Panc1 (cell line): ENCODE results near the gene PXYLP1. TPM values are rescaled to one million over a fixed set of nuclear protein-coding genes. Genes with fewer than 3 reads are reported as not detected.

Experiments used
- ATAC-seq: fragments of 200-7000 bp; cut with Tn5 transposase; 2 replicates; pipeline ENCODE4 v1.9.1; 2020; ENCODE audit warnings: mild to moderate bottlenecking, moderate library complexity
- BruUV-seq: library from RNA; stranded (reverse); fragments of 400-500 nt; replicated peaks from 2 replicates; lab custom pipeline; 2021; lab: Mats Ljungman, UMichigan
- CTCF ChIA-PET: fragments of 300-600 bp; sonication (Branson Sonifier 250); formaldehyde crosslinking; loops from one replicate; lab custom pipeline; 2022; ENCODE audit warnings: antibody characterized with exemption; lab: Charles Lee
- POLR2A ChIA-PET: fragments of 300-600 bp; sonication (Branson Sonifier 250); formaldehyde crosslinking; loops from one replicate; lab custom pipeline; 2022; ENCODE audit warnings: antibody characterized with exemption; lab: Charles Lee
- DNase-seq: peaks from one replicate; pipeline ENCODE4 v3.0.0-alpha.2; 2010; ENCODE audit warnings: low read depth, low spot score
- H3K27ac ChIP-seq: 2 replicates; pipeline ENCODE4 v1.5.1; 2011; ENCODE audit warnings: mild to moderate bottlenecking, low read length, inconsistent platforms
- H3K27me3 ChIP-seq: fragments of 200-500 bp; sonication (Bioruptor generic); 2 replicates; pipeline ENCODE4 v1.6.0; 2014; ENCODE audit warnings: low read length, inconsistent platforms; ENCODE audit not compliant: control insufficient read depth, insufficient read depth
- H3K36me3 ChIP-seq: fragments of 200-500 bp; sonication (Bioruptor generic); 2 replicates; pipeline ENCODE4 v1.5.1; 2014; ENCODE audit warnings: inconsistent platforms, mild to moderate bottlenecking, low read length, moderate library complexity; ENCODE audit not compliant: control insufficient read depth, insufficient read depth
- H3K4me1 ChIP-seq: 2 replicates; pipeline ENCODE4 v1.5.1; 2011; ENCODE audit warnings: inconsistent platforms, mild to moderate bottlenecking, low read length, moderate library complexity; ENCODE audit not compliant: control insufficient read depth, insufficient read depth
- H3K4me3 ChIP-seq, 2 experiments: 2 replicates each; pipeline ENCODE4 v1.5.1; 2011 to 2012; ENCODE audit warnings: low read depth in 2 of 2, low read length in 2 of 2, mild to moderate bottlenecking in 2 of 2, inconsistent platforms in 1 of 2, moderate library complexity in 1 of 2
- H3K9me3 ChIP-seq: fragments of 200-500 bp; sonication (Bioruptor generic); 2 replicates; pipeline ENCODE4 v1.5.1; 2014; ENCODE audit warnings: low read depth, mild to moderate bottlenecking, inconsistent platforms, low read length, moderate library complexity; ENCODE audit not compliant: control insufficient read depth, insufficient read depth
- POLR2AphosphoS5 ChIP-seq: IDR thresholded peaks from 2 replicates; pipeline ENCODE4 v1.6.1; 2012; ENCODE audit warnings: mild to moderate bottlenecking, low read depth, low read length, moderate library complexity
- SIN3A ChIP-seq: IDR thresholded peaks from 2 replicates; pipeline ENCODE4 v1.6.1; 2012; ENCODE audit warnings: low read depth, mild to moderate bottlenecking, low read length, moderate library complexity, borderline replicate concordance; ENCODE audit not compliant: insufficient read depth
- TCF7L2 ChIP-seq: IDR thresholded peaks from 2 replicates; pipeline ENCODE4 v1.6.1; 2011; ENCODE audit warnings: mild to moderate bottlenecking, low read depth, low read length, inconsistent platforms
- in situ Hi-C: cut with HindIII; loops from 2 replicates; pipeline ENCODE4 v1.10.0; 2016; ENCODE audit warnings: low sequenced_read_pairs, low pct_unique_long_range_greater_than_20kb
- intact Hi-C: fragments of 100-400 bp; cut with micrococcal nuclease; formaldehyde crosslinking; loops from one replicate; pipeline ENCODE4 v1.10.0; 2022; ENCODE audit not compliant: unreplicated experiment
- total RNA-seq: library from RNA; stranded (reverse); gene quantifications from one replicate; pipeline ENCODE4 v1.2.1, GENCODE V29; 2021; ENCODE audit not compliant: unreplicated experiment
- TF ChIP-seq, protein P1 (sequence below), 2 experiments: IDR thresholded peaks; 2 replicates each; pipeline ENCODE4 v1.6.1; 2011 to 2012; ENCODE audit warnings: low read depth in 2 of 2, control low read depth in 1 of 2, low read length in 1 of 2, mild to moderate bottlenecking in 1 of 2, moderate library complexity in 1 of 2; ENCODE audit not compliant: insufficient read depth in 1 of 2
- TF ChIP-seq, protein P2 (sequence below): fragments of 450-650 bp; IDR thresholded peaks from 2 replicates; pipeline ENCODE4 v1.5.1; 2017; ENCODE audit warnings: mild to moderate bottlenecking

PXYLP1 gene
- total RNA-seq, 1 experiment from 2014 or later, result 1.4 TPM

DNA sequence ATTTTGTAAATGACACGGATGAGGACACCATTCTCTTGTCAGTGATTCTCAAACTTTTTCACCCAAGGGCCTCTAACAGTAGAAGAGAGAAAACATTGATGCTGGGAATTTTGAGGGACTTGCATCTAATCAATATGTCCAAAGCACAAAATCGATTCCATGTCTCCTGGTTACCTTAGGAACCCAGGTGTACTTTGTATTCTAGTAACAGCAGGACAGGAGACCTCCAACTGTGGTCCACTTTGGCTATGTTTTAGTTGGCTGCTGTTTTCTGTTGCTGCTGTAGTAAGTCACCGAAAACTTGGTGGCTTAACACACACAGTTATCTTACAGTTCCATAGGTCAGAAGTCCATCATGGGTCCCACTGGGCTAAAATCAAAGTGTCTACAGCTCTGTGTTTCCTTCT is 112.2 kb downstream of the PXYLP1 start:
- H3K36me3 ChIP-seq, result no peaks in the 10 kb centered on the region
- CTCF ChIA-PET, result no interaction called here
- H3K4me3 ChIP-seq, result no peak overlapping the region
- H3K4me1 ChIP-seq, result no peaks in the 10 kb centered on the region
- no peaks in the 10 kb centered on the region for H3K9me3 ChIP-seq
- DNase-seq (no peak), ATAC-seq (no peak)
- H3K27ac ChIP-seq, result no peak overlapping the region
- H3K27me3 ChIP-seq, result no peaks in the 10 kb centered on the region
- in situ Hi-C loops (no loop called here), intact Hi-C loops (no loop called here)
- POLR2A ChIA-PET, result no interaction called here
- BruUV-seq, result no TSS peak
- TF ChIP-seq, protein P1, sequence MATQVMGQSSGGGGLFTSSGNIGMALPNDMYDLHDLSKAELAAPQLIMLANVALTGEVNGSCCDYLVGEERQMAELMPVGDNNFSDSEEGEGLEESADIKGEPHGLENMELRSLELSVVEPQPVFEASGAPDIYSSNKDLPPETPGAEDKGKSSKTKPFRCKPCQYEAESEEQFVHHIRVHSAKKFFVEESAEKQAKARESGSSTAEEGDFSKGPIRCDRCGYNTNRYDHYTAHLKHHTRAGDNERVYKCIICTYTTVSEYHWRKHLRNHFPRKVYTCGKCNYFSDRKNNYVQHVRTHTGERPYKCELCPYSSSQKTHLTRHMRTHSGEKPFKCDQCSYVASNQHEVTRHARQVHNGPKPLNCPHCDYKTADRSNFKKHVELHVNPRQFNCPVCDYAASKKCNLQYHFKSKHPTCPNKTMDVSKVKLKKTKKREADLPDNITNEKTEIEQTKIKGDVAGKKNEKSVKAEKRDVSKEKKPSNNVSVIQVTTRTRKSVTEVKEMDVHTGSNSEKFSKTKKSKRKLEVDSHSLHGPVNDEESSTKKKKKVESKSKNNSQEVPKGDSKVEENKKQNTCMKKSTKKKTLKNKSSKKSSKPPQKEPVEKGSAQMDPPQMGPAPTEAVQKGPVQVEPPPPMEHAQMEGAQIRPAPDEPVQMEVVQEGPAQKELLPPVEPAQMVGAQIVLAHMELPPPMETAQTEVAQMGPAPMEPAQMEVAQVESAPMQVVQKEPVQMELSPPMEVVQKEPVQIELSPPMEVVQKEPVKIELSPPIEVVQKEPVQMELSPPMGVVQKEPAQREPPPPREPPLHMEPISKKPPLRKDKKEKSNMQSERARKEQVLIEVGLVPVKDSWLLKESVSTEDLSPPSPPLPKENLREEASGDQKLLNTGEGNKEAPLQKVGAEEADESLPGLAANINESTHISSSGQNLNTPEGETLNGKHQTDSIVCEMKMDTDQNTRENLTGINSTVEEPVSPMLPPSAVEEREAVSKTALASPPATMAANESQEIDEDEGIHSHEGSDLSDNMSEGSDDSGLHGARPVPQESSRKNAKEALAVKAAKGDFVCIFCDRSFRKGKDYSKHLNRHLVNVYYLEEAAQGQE (IDR thresholded peaks at IDR 0.05; ENCODE audit: insufficient read depth in 1 of 2, low read depth in 2 of 2, low read length in 1 of 2), result no peak
- TF ChIP-seq, protein P2, sequence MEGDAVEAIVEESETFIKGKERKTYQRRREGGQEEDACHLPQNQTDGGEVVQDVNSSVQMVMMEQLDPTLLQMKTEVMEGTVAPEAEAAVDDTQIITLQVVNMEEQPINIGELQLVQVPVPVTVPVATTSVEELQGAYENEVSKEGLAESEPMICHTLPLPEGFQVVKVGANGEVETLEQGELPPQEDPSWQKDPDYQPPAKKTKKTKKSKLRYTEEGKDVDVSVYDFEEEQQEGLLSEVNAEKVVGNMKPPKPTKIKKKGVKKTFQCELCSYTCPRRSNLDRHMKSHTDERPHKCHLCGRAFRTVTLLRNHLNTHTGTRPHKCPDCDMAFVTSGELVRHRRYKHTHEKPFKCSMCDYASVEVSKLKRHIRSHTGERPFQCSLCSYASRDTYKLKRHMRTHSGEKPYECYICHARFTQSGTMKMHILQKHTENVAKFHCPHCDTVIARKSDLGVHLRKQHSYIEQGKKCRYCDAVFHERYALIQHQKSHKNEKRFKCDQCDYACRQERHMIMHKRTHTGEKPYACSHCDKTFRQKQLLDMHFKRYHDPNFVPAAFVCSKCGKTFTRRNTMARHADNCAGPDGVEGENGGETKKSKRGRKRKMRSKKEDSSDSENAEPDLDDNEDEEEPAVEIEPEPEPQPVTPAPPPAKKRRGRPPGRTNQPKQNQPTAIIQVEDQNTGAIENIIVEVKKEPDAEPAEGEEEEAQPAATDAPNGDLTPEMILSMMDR, result no peak
- no peak for TF ChIP-seq SIN3A
- TF ChIP-seq POLR2AphosphoS5, result no peak
- no peak for TF ChIP-seq TCF7L2

Other genes starting within 250 kb of the PXYLP1 start
- 0.05 TPM for gene SPSB4, start 180.5 kb upstream of the PXYLP1 start, total RNA-seq
- gene ZBTB38, start 136.7 kb downstream of the PXYLP1 start, total RNA-seq, result 46.7 TPM